HG03571 (cell line): ENCODE measurements around the gene TXNRD1.

Source experiments
- ATAC-seq: cut with Tn5 transposase; IDR thresholded peaks from one replicate; pipeline ENCODE4 v1.9.1; 2021; ENCODE audit not compliant: unreplicated experiment

TXNRD1 gene

GRCh38 chr12:104299842-104300481 is 84.4 kb downstream of the TXNRD1 start:
- ATAC-seq = no peak

GRCh38 chr12:104303538-104304151 is 88.1 kb downstream of the TXNRD1 start, which contains the start of gene EID3:
Gene EID3 (plus strand): TSS chr12:104303739. CDS start chr12:104303935, 196 bp downstream.
- peak; percentile 92 for ATAC-seq

- ATAC-seq = no peak
Measured at GRCh38 chr12:104304261-104305009, 88.9 kb downstream of the TXNRD1 start.

GRCh38 chr12:104305349-104305748 is 89.8 kb downstream of the TXNRD1 start:
- ATAC-seq = no peak

- no peak for ATAC-seq
Measured at GRCh38 chr12:104306376-104306775, 90.8 kb downstream of the TXNRD1 start.

- no peak for ATAC-seq
Measured at GRCh38 chr12:104306943-104307654, 91.5 kb downstream of the TXNRD1 start.

GRCh38 chr12:104307655-104308000 is 92.0 kb downstream of the TXNRD1 start:
- no peak for ATAC-seq

- no peak for ATAC-seq
Measured at GRCh38 chr12:104309446-104309993, 93.9 kb downstream of the TXNRD1 start.

GRCh38 chr12:104310751-104311633 is 95.4 kb downstream of the TXNRD1 start:
- no peak for ATAC-seq

- ATAC-seq = no peak
Measured at GRCh38 chr12:104312202-104312601, 96.6 kb downstream of the TXNRD1 start.

GRCh38 chr12:104312654-104313053 is 97.1 kb downstream of the TXNRD1 start:
- no peak for ATAC-seq

GRCh38 chr12:104313568-104314241 is 98.1 kb downstream of the TXNRD1 start:
- no peak for ATAC-seq

GRCh38 chr12:104314242-104314614 is 98.6 kb downstream of the TXNRD1 start:
- ATAC-seq = no peak

- no peak for ATAC-seq
Measured at GRCh38 chr12:104315326-104316224, 100.0 kb downstream of the TXNRD1 start.

- no peak for ATAC-seq
Measured at GRCh38 chr12:104316936-104317335, 101.4 kb downstream of the TXNRD1 start.

GRCh38 chr12:104317538-104318210 is 102.1 kb downstream of the TXNRD1 start:
- no peak for ATAC-seq

GRCh38 chr12:104319028-104319427 is 103.4 kb downstream of the TXNRD1 start:
- ATAC-seq = no peak
